NCI-H2029 treated with DMSO at 0.1 percent for 48 hours (cell line): Measurements from ENCODE around the gene MYH7.
"Not testable (repeated sequence)": the region's sequence is repeated elsewhere in the genome, so short reads cannot be mapped to it uniquely, and the experiment has no call there.

Experiments used
- DNase-seq: peaks from one replicate; lab custom pipeline; 2025; lab: John Stamatoyannopoulos, UW

The MYH7 gene

GRCh38 chr14:23435543-23436326, at the start of gene MYH7:
Gene MYH7 (minus strand): TSS chr14:23435660. CDS start chr14:23433732, 1,928 bp downstream.
- no peak for DNase-seq

DNA sequence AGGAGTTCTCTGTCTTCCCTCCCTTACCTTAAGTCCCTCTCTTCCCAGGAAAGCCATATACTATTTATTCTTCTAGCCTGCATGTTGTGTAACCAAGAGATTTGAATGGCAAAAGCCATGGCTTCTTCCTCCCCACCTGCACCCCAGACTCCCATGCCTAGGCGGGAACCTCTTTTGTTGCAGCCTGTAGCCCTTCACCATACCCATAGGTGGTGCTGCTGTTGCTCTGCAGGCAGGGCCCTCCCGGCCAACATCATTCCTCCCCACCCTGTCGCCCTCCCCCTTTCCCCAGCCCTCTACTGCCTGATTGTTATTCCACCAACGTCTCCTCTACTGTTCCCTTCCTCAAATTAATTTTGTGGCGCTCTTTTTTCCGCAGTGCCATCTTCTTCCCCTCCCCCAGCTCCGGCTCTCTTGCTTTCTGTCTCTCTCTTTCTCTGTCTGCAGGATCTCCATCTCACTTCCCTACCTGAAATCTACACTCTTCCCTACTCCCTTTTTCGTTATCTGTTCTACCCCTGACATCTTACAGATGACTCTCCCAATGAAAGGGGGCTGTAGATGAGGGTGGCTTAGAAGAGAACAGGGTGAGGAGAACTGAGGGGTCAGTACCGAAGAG, 47.9 kb upstream of the MYH7 start:
- peak; percentile 99 for DNase-seq

GRCh38 chr14:23482823-23483148, 47.3 kb upstream of the MYH7 start:
- DNase-seq, result no peak

- peak; percentile 54 for DNase-seq
Observed at GRCh38 chr14:23481979-23482822, 46.7 kb upstream of the MYH7 start.

GRCh38 chr14:23481362-23481970, 46.0 kb upstream of the MYH7 start:
- DNase-seq, result no peak

DNA sequence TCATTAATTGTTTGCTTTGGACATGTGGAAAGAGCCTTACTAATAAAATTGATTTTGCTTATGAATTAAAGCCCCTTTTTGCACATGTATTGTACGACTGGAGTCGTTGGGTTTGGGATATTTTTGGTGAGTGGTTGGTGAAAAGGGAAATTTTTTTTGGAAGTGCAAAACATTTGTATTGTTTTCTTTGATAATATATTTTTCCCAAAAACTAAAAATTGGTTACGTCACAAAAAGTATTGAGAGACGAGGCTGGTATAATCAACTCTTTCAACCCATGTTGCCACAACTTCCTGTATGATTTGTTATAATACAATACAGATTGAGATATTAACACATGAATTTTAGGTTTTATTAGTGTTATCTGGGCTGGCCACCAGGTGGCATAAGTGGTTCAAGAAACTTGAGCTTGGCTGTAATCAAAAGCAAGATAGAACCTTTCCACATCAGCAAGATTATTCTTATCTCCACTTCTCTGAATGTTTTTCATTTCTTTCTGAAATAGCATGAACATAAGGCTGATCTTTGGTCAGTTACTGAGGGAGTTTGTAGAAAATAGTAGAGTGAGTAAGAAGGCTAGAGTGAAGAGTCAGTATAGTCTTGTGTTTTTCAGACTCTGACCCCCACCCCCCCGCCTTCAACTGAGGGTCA, 42.8 kb upstream of the MYH7 start:
- peak; percentile 99 for DNase-seq

- no peak for DNase-seq
Observed at GRCh38 chr14:23470947-23471346, 35.5 kb upstream of the MYH7 start.

GRCh38 chr14:23469906-23470403, 34.5 kb upstream of the MYH7 start:
- no peak for DNase-seq

- peak; percentile 100 for DNase-seq
Observed at GRCh38 chr14:23469127-23469905, 33.9 kb upstream of the MYH7 start, which contains the start of gene NGDN. Gene NGDN (plus strand): TSS chr14:23469703. CDS start chr14:23469716, 13 bp downstream.

- no peak for DNase-seq
Observed at GRCh38 chr14:23468704-23469126, 33.3 kb upstream of the MYH7 start.

DNA sequence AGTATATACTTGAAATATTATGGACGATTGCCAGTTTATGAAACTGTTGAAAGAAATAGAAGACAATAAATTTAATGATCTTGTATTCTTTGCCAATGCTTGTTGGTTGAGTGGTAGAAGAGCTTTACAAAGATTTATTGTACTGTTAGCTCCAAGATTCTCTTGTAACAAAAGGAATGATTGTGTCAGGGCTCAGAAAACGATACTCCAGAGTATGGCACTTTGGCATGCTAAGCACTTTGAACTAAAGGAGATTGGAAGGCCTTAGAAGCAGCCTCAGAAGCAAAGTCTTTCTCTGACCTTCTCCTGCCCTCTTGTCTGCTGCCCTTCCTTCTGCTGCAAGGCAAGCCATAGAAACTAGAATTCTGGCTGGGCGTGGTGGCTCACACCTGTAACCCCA, 29.8 kb upstream of the MYH7 start:
- no peak for DNase-seq

DNA sequence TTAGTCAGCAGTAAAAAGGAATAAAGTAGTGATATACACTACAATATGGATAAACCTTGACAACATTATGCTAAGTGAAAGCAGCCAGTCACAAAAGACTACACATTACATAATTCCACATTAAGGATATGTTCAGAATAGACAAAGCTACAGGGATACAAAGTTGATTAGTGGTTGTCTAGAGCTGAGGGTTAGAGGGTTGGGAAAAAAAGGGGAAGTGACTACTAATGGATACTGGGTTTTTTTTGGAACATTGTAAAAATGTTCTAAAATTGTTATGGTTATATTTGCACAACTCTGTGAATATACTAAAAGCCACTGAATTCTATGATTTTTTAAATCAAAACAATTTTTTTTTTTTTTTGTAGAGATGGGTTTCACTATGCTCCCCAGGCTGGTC, 29.2 kb upstream of the MYH7 start:
- no peak for DNase-seq

- DNase-seq, result no peak
Observed at GRCh38 chr14:23460960-23461359, 25.5 kb upstream of the MYH7 start.

GRCh38 chr14:23457587-23458445, 22.4 kb upstream of the MYH7 start:
- no peak for DNase-seq

- not testable (repeated sequence) for DNase-seq
Observed at GRCh38 chr14:23456883-23457586, 21.6 kb upstream of the MYH7 start.

DNA sequence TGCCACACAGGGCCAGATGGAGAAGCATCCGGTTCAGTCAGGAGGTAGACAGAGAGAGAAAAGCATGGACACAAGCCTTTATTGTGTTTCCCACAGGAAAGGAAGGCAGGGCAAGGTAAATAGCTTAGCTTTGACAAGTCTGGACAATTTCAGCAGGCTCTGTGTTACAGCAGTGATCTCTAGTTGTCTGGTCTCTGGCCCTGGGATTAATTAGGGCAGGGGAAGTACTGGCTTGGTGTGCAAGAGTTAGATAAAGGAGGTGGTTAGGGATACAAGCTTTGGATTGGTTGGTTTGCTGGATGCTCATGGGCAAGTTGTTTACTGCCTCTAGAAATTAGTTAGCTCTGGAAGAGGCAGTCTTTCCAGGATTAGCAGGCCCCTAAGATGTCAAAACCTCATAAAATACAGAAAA, 19.0 kb upstream of the MYH7 start:
- DNase-seq, result no peak

GRCh38 chr14:23452237-23452636, 16.8 kb upstream of the MYH7 start:
- DNase-seq, result no peak

GRCh38 chr14:23450379-23450778, 14.9 kb upstream of the MYH7 start:
- no peak for DNase-seq

DNA sequence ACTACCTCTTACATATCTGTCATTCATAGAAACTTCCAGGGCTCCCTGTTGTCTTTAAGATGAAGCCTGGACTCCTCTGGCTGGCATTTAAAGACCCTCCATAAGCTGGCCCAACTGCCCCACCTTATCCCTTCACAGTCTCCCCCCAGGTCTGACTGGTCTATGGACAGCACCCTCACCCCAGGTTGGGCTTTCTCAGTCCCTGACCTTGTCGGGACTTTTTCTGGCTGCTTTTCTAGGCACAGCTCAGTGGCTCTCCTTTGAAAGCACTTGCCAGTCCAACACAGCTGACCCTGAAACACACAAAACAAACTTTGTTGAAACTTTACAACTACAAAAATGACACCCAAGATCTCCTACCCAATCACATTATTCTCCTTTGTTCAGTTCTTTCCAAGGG, 13.9 kb upstream of the MYH7 start:
- no peak for DNase-seq
